Spleen (tissue), 7 donors: Measurements from ENCODE around the gene NRDE2.

Experiments used
- POLR2A ChIP-seq, 3 donors: fragments of 450-650 bp; IDR thresholded peaks; one replicate each; pipeline ENCODE4 v1.5.1; 2017; ENCODE audit warnings: antibody characterized with exemption in 3 of 3, mild to moderate bottlenecking in 1 of 3
- TF ChIP-seq, protein P1 (sequence below), 11 experiments: fragments of 200-600 bp in 7 of 11; fragments of 450-650 bp in 4 of 11; sonication (generic) in 4 of 11; IDR thresholded peaks in 8 of 11; conservative IDR thresholded peaks in 3 of 11; 1 replicate in 7 of 11; 2 replicates in 4 of 11; pipeline versions ENCODE4 v1.4.0 to v1.8.0; 2016 to 2021; ENCODE audit warnings: antibody characterized with exemption in 11 of 11, inconsistent platforms in 4 of 11, mild to moderate bottlenecking in 1 of 11
- donor health status: DM: no; HTN: no; CAD: no; lungs with moderate emphysema.
- donor health status: DM: no; HTN: no; CAD: no.
- donor health status: DM: no; HTN: no; CAD: no.

DNA sequence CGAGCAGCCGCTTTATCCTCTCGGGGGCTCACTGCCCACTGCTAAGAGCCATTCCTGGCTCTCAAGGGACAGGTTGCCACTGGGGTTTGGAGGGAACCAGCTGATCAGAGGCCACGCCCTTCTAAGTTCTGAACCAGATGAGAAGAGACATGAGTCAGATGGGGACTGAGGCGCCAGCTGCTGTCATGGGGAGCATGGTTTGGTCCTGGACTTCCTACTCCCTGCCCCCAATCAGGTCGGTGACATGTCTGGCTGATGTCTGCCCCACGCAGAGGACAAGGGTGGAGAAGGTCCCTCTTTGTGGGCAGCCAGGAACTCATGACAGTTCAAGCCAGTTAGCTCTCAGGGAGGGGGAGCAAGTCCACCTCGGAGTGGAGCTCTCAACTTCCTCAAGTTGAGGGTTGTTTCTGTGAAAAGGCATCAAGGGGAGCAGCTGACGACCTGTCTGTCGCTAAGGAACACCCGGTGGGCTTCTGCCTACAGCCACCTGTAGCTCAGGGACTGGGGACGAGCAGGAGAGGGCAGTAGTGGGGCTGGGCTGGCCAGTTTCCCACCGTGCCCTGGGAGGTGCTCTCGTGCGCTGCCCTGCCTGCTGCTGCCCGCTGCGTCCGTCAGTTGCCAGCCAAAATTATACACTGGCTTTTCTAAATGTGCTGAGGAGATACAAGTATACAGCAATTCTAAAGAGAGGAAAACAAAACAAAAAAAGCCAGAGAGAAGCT, 54.9 kb downstream of the NRDE2 start:
- no peak for TF ChIP-seq POLR2A (IDR thresholded peaks at IDR 0.05)
- TF ChIP-seq, protein P1, sequence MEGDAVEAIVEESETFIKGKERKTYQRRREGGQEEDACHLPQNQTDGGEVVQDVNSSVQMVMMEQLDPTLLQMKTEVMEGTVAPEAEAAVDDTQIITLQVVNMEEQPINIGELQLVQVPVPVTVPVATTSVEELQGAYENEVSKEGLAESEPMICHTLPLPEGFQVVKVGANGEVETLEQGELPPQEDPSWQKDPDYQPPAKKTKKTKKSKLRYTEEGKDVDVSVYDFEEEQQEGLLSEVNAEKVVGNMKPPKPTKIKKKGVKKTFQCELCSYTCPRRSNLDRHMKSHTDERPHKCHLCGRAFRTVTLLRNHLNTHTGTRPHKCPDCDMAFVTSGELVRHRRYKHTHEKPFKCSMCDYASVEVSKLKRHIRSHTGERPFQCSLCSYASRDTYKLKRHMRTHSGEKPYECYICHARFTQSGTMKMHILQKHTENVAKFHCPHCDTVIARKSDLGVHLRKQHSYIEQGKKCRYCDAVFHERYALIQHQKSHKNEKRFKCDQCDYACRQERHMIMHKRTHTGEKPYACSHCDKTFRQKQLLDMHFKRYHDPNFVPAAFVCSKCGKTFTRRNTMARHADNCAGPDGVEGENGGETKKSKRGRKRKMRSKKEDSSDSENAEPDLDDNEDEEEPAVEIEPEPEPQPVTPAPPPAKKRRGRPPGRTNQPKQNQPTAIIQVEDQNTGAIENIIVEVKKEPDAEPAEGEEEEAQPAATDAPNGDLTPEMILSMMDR (IDR thresholded peaks at IDR 0.05 in 8 of 11, conservative IDR thresholded peaks at IDR 0.05 in 3 of 11) = no peak
